Upper lobe of right lung (tissue), 1 donor: Measurements from ENCODE around the gene LMOD1. TPM values are rescaled to one million over a fixed set of nuclear protein-coding genes. Genes with fewer than 3 reads are reported as not detected.
"Not testable (repeated sequence)": the region's sequence is repeated elsewhere in the genome, so short reads cannot be mapped to it uniquely, and the experiment has no call there.

Experiments used
- ATAC-seq: fragments of 200-7000 bp; cut with Tn5 transposase; one replicate; pipeline ENCODE4 v1.9.1; 2020; ENCODE audit warnings: mild to moderate bottlenecking, moderate library complexity
- DNase-seq: peaks from one replicate; pipeline ENCODE4 v3.0.0-alpha.2; 2020
- H3K27ac ChIP-seq: fragments of 200-600 bp; one replicate; pipeline ENCODE4 v1.8.0; 2022
- H3K27me3 ChIP-seq: fragments of 200-600 bp; one replicate; pipeline ENCODE4 v1.8.0; 2022; ENCODE audit warnings: mild to moderate bottlenecking
- H3K36me3 ChIP-seq: fragments of 200-600 bp; one replicate; pipeline ENCODE4 v1.8.0; 2022
- H3K4me1 ChIP-seq: fragments of 200-600 bp; one replicate; pipeline ENCODE4 v1.8.0; 2022
- H3K4me3 ChIP-seq: fragments of 200-600 bp; one replicate; pipeline ENCODE4 v1.8.0; 2022; ENCODE audit warnings: mild to moderate bottlenecking
- H3K9me3 ChIP-seq: fragments of 200-600 bp; one replicate; pipeline ENCODE4 v1.8.0; 2022
- intact Hi-C: fragments of 100-400 bp; cut with DNase I; formaldehyde crosslinking; loops from one replicate; pipeline ENCODE4 v1.11.0; 2022
- total RNA-seq: library from RNA; stranded (reverse); fragmentation: NEBNext Ultra II Directional; extraction: Animal tissue kit (Norgen Biotek cat#: 25700); gene quantifications from one replicate; pipeline ENCODE4 v1.2.1, GENCODE V29; 2021
- TF ChIP-seq, protein P1 (sequence below): fragments of 200-600 bp; IDR thresholded peaks from one replicate; pipeline ENCODE4 v1.8.0; 2022; ENCODE audit warnings: antibody characterized with exemption
- donor health status: DM: no; HTN: yes; CAD: no; lungs with severe emphysema.

Gene LMOD1
- total RNA-seq, 1 donor from 2014 or later, result 38.3 TPM

DNA sequence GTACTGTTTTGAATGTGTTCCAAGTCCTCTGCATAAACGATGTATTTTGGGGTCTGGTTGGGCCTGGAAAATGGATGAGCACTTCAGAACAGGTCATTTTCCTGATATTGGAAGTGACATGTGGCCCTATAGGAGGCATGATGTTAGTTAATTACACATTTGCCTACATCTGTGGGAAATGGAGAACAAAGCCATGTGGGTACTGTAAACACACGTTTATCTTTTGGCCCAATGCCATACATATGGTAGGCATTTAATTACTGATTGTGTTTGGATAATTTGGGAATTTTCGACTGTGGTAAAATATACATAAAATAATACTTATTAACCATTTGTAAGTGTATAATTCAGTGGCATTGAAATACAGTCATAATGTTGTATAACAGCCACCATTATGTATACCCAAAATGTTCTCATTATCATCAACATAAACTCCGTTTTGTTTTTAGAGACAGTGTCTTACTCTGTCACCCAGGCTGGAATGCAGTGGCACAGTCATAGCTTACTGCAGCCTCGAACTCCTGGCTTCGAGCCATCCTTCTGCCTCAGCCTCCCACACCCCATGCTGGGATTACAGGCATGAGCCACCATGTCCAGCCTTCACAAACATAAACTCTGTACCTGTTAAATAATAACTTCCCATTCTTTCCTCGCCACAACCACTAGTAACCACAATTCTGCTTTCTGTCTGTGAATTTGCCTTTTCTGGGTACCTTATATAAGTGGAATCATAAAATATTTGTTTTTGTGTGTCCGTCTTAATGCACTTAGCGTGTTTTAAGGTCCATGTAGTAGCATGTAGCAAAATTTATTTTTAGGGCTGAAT lies 24.2 kb upstream of the LMOD1 start:
- DNase-seq, result no peak
- H3K9me3 ChIP-seq, result no peaks in the 10 kb centered on the region
- intact Hi-C loops, result loop anchor here (5.0 kb wide), 1 partner anchor 73 kb away; no protein-coding TSS in a partner anchor
- H3K27me3 ChIP-seq, result no peaks in the 10 kb centered on the region
- no peak overlapping the region for H3K27ac ChIP-seq
- no peaks in the 10 kb centered on the region for H3K4me1 ChIP-seq
- no peak for ATAC-seq
- TF ChIP-seq, protein P1, sequence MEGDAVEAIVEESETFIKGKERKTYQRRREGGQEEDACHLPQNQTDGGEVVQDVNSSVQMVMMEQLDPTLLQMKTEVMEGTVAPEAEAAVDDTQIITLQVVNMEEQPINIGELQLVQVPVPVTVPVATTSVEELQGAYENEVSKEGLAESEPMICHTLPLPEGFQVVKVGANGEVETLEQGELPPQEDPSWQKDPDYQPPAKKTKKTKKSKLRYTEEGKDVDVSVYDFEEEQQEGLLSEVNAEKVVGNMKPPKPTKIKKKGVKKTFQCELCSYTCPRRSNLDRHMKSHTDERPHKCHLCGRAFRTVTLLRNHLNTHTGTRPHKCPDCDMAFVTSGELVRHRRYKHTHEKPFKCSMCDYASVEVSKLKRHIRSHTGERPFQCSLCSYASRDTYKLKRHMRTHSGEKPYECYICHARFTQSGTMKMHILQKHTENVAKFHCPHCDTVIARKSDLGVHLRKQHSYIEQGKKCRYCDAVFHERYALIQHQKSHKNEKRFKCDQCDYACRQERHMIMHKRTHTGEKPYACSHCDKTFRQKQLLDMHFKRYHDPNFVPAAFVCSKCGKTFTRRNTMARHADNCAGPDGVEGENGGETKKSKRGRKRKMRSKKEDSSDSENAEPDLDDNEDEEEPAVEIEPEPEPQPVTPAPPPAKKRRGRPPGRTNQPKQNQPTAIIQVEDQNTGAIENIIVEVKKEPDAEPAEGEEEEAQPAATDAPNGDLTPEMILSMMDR, result no peak
- no peak overlapping the region for H3K4me3 ChIP-seq
- peaks cover 53% of the 10 kb centered on the region for H3K36me3 ChIP-seq

DNA sequence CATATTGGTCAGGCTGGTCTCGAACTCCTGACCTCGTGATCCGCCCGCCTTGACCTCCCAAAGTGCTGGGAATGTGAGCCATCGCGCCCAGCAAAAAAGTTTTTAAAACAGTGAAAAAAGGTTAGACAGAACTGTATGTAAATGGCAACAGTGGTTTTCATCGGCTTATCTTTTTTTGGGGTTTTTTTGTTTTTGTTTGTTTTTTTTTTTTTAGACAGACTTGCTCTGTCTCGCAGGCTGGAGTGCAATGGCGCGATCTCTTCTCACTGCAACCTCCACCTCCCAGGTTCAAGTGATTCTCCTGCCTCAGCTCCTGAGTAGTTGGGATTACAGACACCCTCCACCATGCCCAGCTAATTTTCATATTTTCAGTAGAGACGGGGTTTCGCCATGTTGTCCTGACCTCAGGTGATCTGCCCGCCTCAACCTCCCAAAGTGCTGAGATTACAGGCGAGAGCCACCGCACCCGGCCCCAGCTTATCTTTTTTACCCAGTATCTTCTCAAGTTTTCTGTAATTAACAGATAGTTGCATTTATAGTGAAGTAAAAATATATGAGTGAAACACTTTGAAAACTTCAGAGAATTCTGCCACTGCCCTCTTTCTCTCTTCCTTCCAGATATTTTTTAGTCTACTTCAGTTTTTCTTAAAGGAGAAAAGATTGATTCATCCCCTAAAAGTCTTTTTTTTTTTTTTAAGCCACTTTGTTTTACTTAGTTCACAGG lies 22.0 kb upstream of the LMOD1 start:
- Histone ChIP-seq H3K4me3 (no peak overlapping the region), H3K27me3 (no peaks in the 10 kb centered on the region), H3K4me1 (no peaks in the 10 kb centered on the region), H3K27ac (no peak overlapping the region), H3K9me3 (no peaks in the 10 kb centered on the region), H3K36me3 (peaks cover 75% of the 10 kb centered on the region)
- intact Hi-C loops, result no loop called here
- DNase-seq (no peak), ATAC-seq (no peak)
- TF ChIP-seq, protein P1, result no peak

GRCh38 chr1:201966171-201966570 lies 19.8 kb upstream of the LMOD1 start:
- no peaks in the 10 kb centered on the region for H3K9me3 ChIP-seq
- H3K4me1 ChIP-seq, result no peaks in the 10 kb centered on the region
- intact Hi-C loops, result no loop called here
- TF ChIP-seq, protein P1, result no peak
- DNase-seq (peak; percentile 3), ATAC-seq (no peak)
- no peaks in the 10 kb centered on the region for H3K27me3 ChIP-seq
- H3K27ac ChIP-seq, result no peak overlapping the region
- no peak overlapping the region for H3K4me3 ChIP-seq
- H3K36me3 ChIP-seq, result peaks cover 97% of the 10 kb centered on the region

DNA sequence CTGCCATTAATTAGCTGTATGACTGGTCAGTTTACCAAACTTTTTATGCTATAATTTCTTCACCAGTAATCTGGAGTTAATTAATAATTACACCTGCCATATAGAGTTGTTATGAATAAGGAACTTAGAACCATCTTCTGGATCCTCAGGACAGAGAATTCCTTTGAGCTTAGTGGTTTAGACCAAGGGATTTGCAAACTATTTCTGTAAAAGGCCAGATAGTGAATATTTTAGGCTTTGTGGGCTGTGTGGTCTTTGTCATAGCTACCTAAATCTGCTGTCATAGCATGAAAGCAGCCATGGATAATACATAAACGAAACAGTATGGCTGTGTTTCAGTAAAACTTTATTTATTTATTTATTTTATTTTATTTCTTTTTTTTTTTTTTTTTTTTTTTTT lies 17.9 kb upstream of the LMOD1 start:
- TF ChIP-seq, protein P1, result no peak
- no peak for ATAC-seq
- H3K9me3 ChIP-seq, result no peaks in the 10 kb centered on the region
- no peak overlapping the region for H3K27ac ChIP-seq
- H3K4me1 ChIP-seq, result no peaks in the 10 kb centered on the region
- no peak overlapping the region for H3K4me3 ChIP-seq
- intact Hi-C loops, result no loop called here
- H3K27me3 ChIP-seq, result no peaks in the 10 kb centered on the region
- peaks cover 100% of the 10 kb centered on the region for H3K36me3 ChIP-seq
- DNase-seq, result no peak

GRCh38 chr1:201962382-201962781 lies 16.0 kb upstream of the LMOD1 start:
- H3K4me1 ChIP-seq, ATAC-seq, H3K4me3 ChIP-seq, H3K27ac ChIP-seq, DNase-seq, H3K27me3 ChIP-seq, intact Hi-C loops, H3K9me3 ChIP-seq: not testable (repeated sequence)
- H3K36me3 ChIP-seq, result peaks cover 100% of the 10 kb centered on the region

DNA sequence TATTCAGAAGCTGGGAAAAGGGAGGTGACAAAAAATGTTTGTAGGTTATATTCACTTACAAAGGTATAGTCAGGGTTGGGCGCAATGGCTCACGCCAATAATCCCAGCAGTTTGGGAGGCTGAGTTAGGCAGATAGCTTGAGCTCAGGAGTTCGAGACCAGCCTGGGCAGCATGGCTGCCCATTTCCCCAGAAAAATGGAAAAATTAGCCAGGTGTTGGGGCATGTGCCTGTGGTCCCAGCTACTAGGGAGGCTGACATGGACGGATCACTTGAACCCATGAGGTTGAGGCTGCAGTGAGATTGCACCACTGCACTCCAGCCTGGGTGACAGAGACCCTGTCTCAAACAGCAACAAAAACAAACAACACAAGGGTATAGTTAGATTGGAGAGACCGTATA lies 12.0 kb upstream of the LMOD1 start:
- Histone ChIP-seq H3K27ac (no peak overlapping the region), H3K4me1 (peaks cover 13% of the 10 kb centered on the region), H3K4me3 (no peak overlapping the region), H3K36me3 (peaks cover 62% of the 10 kb centered on the region), H3K9me3 (no peaks in the 10 kb centered on the region), H3K27me3 (no peaks in the 10 kb centered on the region)
- intact Hi-C loops, result no loop called here
- TF ChIP-seq, protein P1, result no peak
- DNase-seq (no peak), ATAC-seq (no peak)
